Panc1 (cell line): Measurements from ENCODE around the gene INAFM1. TPM values are rescaled to one million over a fixed set of nuclear protein-coding genes. Genes with fewer than 3 reads are reported as not detected.

Source experiments
- ATAC-seq: fragments of 200-7000 bp; cut with Tn5 transposase; 2 replicates; pipeline ENCODE4 v1.9.1; 2020; ENCODE audit warnings: mild to moderate bottlenecking, moderate library complexity
- BruUV-seq: library from RNA; stranded (reverse); fragments of 400-500 nt; replicated peaks from 2 replicates; lab custom pipeline; 2021; lab: Mats Ljungman, UMichigan
- CTCF ChIA-PET: fragments of 300-600 bp; sonication (Branson Sonifier 250); formaldehyde crosslinking; loops from one replicate; lab custom pipeline; 2022; ENCODE audit warnings: antibody characterized with exemption; lab: Charles Lee
- POLR2A ChIA-PET: fragments of 300-600 bp; sonication (Branson Sonifier 250); formaldehyde crosslinking; loops from one replicate; lab custom pipeline; 2022; ENCODE audit warnings: antibody characterized with exemption; lab: Charles Lee
- DNase-seq: peaks from one replicate; pipeline ENCODE4 v3.0.0-alpha.2; 2010; ENCODE audit warnings: low read depth, low spot score
- H3K27ac ChIP-seq: 2 replicates; pipeline ENCODE4 v1.5.1; 2011; ENCODE audit warnings: mild to moderate bottlenecking, low read length, inconsistent platforms
- H3K27me3 ChIP-seq: fragments of 200-500 bp; sonication (Bioruptor generic); 2 replicates; pipeline ENCODE4 v1.6.0; 2014; ENCODE audit warnings: low read length, inconsistent platforms; ENCODE audit not compliant: control insufficient read depth, insufficient read depth
- H3K36me3 ChIP-seq: fragments of 200-500 bp; sonication (Bioruptor generic); 2 replicates; pipeline ENCODE4 v1.5.1; 2014; ENCODE audit warnings: inconsistent platforms, mild to moderate bottlenecking, low read length, moderate library complexity; ENCODE audit not compliant: control insufficient read depth, insufficient read depth
- H3K4me1 ChIP-seq: 2 replicates; pipeline ENCODE4 v1.5.1; 2011; ENCODE audit warnings: inconsistent platforms, mild to moderate bottlenecking, low read length, moderate library complexity; ENCODE audit not compliant: control insufficient read depth, insufficient read depth
- H3K4me3 ChIP-seq, 2 experiments: 2 replicates each; pipeline ENCODE4 v1.5.1; 2011 to 2012; ENCODE audit warnings: low read depth in 2 of 2, low read length in 2 of 2, mild to moderate bottlenecking in 2 of 2, inconsistent platforms in 1 of 2, moderate library complexity in 1 of 2
- H3K9me3 ChIP-seq: fragments of 200-500 bp; sonication (Bioruptor generic); 2 replicates; pipeline ENCODE4 v1.5.1; 2014; ENCODE audit warnings: low read depth, mild to moderate bottlenecking, inconsistent platforms, low read length, moderate library complexity; ENCODE audit not compliant: control insufficient read depth, insufficient read depth
- POLR2AphosphoS5 ChIP-seq: IDR thresholded peaks from 2 replicates; pipeline ENCODE4 v1.6.1; 2012; ENCODE audit warnings: mild to moderate bottlenecking, low read depth, low read length, moderate library complexity
- SIN3A ChIP-seq: IDR thresholded peaks from 2 replicates; pipeline ENCODE4 v1.6.1; 2012; ENCODE audit warnings: low read depth, mild to moderate bottlenecking, low read length, moderate library complexity, borderline replicate concordance; ENCODE audit not compliant: insufficient read depth
- TCF7L2 ChIP-seq: IDR thresholded peaks from 2 replicates; pipeline ENCODE4 v1.6.1; 2011; ENCODE audit warnings: mild to moderate bottlenecking, low read depth, low read length, inconsistent platforms
- in situ Hi-C: cut with HindIII; loops from 2 replicates; pipeline ENCODE4 v1.10.0; 2016; ENCODE audit warnings: low sequenced_read_pairs, low pct_unique_long_range_greater_than_20kb
- intact Hi-C: fragments of 100-400 bp; cut with micrococcal nuclease; formaldehyde crosslinking; loops from one replicate; pipeline ENCODE4 v1.10.0; 2022; ENCODE audit not compliant: unreplicated experiment
- total RNA-seq: library from RNA; stranded (reverse); gene quantifications from one replicate; pipeline ENCODE4 v1.2.1, GENCODE V29; 2021; ENCODE audit not compliant: unreplicated experiment
- TF ChIP-seq, protein P1 (sequence below), 2 experiments: IDR thresholded peaks; 2 replicates each; pipeline ENCODE4 v1.6.1; 2011 to 2012; ENCODE audit warnings: low read depth in 2 of 2, control low read depth in 1 of 2, low read length in 1 of 2, mild to moderate bottlenecking in 1 of 2, moderate library complexity in 1 of 2; ENCODE audit not compliant: insufficient read depth in 1 of 2
- TF ChIP-seq, protein P2 (sequence below): fragments of 450-650 bp; IDR thresholded peaks from 2 replicates; pipeline ENCODE4 v1.5.1; 2017; ENCODE audit warnings: mild to moderate bottlenecking

The INAFM1 gene
- total RNA-seq, 1 experiment from 2014 or later: 13.1 TPM

DNA sequence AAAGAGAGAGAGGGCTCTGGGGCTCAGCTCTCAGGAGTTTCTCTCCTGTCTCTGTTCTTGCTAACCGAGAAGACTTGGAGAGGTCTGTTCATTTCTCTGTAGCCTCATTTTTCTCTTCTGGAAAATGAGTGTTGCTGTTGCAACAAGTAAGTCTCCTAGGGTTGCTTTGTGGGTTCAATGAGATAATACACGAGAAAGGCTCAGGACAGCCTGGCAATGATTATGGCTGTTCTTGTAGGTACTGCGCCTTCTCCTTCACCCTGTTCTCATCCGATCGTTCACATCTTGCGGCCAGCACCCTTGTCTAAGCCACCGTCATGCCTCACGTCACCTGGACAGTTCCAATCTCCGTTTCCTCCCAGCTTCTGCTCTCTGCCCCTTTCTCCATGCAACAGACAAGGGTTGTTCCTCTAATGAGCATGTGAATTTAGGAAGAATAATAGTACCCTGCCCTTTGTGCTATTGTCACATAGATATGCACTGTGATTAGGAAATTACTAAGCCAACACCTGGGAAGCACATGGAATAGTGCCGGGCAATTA lies 39.1 kb downstream of the INAFM1 start:
- no peaks in the 10 kb centered on the region for H3K36me3 ChIP-seq
- intact Hi-C loops (no loop called here), in situ Hi-C loops (no loop called here)
- BruUV-seq: no TSS peak
- 0 out of 2 replicates have a peak, but pooled peaks cover 3% of the 10 kb centered on the region for H3K4me1 ChIP-seq
- no peak overlapping the region for H3K4me3 ChIP-seq
- DNase-seq (no peak), ATAC-seq (no peak)
- TF ChIP-seq POLR2AphosphoS5 (no peak), TCF7L2 (no peak), SIN3A (no peak)
- TF ChIP-seq, protein P1, sequence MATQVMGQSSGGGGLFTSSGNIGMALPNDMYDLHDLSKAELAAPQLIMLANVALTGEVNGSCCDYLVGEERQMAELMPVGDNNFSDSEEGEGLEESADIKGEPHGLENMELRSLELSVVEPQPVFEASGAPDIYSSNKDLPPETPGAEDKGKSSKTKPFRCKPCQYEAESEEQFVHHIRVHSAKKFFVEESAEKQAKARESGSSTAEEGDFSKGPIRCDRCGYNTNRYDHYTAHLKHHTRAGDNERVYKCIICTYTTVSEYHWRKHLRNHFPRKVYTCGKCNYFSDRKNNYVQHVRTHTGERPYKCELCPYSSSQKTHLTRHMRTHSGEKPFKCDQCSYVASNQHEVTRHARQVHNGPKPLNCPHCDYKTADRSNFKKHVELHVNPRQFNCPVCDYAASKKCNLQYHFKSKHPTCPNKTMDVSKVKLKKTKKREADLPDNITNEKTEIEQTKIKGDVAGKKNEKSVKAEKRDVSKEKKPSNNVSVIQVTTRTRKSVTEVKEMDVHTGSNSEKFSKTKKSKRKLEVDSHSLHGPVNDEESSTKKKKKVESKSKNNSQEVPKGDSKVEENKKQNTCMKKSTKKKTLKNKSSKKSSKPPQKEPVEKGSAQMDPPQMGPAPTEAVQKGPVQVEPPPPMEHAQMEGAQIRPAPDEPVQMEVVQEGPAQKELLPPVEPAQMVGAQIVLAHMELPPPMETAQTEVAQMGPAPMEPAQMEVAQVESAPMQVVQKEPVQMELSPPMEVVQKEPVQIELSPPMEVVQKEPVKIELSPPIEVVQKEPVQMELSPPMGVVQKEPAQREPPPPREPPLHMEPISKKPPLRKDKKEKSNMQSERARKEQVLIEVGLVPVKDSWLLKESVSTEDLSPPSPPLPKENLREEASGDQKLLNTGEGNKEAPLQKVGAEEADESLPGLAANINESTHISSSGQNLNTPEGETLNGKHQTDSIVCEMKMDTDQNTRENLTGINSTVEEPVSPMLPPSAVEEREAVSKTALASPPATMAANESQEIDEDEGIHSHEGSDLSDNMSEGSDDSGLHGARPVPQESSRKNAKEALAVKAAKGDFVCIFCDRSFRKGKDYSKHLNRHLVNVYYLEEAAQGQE (IDR thresholded peaks at IDR 0.05; ENCODE audit: insufficient read depth in 1 of 2, low read depth in 2 of 2, low read length in 1 of 2): no peak
- TF ChIP-seq, protein P2, sequence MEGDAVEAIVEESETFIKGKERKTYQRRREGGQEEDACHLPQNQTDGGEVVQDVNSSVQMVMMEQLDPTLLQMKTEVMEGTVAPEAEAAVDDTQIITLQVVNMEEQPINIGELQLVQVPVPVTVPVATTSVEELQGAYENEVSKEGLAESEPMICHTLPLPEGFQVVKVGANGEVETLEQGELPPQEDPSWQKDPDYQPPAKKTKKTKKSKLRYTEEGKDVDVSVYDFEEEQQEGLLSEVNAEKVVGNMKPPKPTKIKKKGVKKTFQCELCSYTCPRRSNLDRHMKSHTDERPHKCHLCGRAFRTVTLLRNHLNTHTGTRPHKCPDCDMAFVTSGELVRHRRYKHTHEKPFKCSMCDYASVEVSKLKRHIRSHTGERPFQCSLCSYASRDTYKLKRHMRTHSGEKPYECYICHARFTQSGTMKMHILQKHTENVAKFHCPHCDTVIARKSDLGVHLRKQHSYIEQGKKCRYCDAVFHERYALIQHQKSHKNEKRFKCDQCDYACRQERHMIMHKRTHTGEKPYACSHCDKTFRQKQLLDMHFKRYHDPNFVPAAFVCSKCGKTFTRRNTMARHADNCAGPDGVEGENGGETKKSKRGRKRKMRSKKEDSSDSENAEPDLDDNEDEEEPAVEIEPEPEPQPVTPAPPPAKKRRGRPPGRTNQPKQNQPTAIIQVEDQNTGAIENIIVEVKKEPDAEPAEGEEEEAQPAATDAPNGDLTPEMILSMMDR: no peak
- ChIA-PET POLR2A (no interaction called here), CTCF (no interaction called here)
- no peaks in the 10 kb centered on the region for H3K9me3 ChIP-seq
- no peaks in the 10 kb centered on the region for H3K27me3 ChIP-seq
- no peak overlapping the region for H3K27ac ChIP-seq

GRCh38 chr19:47315125-47315821 lies 40.6 kb downstream of the INAFM1 start:
- CTCF ChIA-PET: no interaction called here
- peak; percentile 65 for DNase-seq
- Histone ChIP-seq H3K9me3 (no peaks in the 10 kb centered on the region), H3K27ac (no peak overlapping the region), H3K4me3 (no peak overlapping the region), H3K4me1 (0 out of 2 replicates have a peak, but pooled peaks cover 3% of the 10 kb centered on the region), H3K27me3 (no peaks in the 10 kb centered on the region), H3K36me3 (no peaks in the 10 kb centered on the region)
- POLR2A ChIA-PET: no interaction called here
- intact Hi-C loops: no loop called here
- BruUV-seq: no TSS peak
- peak; percentile 93 for ATAC-seq
- TF ChIP-seq TCF7L2 (no peak), POLR2AphosphoS5 (no peak), SIN3A (no peak)
- TF ChIP-seq, protein P1 (IDR thresholded peaks at IDR 0.05; ENCODE audit: insufficient read depth in 1 of 2, low read depth in 2 of 2, low read length in 1 of 2): no peak
- TF ChIP-seq, protein P2: no peak
- in situ Hi-C loops: no loop called here
